ENCODE data around the gene SELENOV. TPM values are rescaled to one million over a fixed set of nuclear protein-coding genes. Genes with fewer than 3 reads are reported as not detected.
"Not testable (repeated sequence)": the region's sequence is repeated elsewhere in the genome, so short reads cannot be mapped to it uniquely, and the experiment has no call there.

The SELENOV gene
- total RNA-seq, 1 donor from 2014 or later: 0.73 TPM

GRCh38 chr19:39474139-39474620 is 40.8 kb upstream of the SELENOV start:
- Histone ChIP-seq H3K4me3 (no peak overlapping the region), H3K27me3 (no peaks in the 10 kb centered on the region), H3K9me3 (ENCODE audit: low read depth) (no peaks in the 10 kb centered on the region), H3F3A (ENCODE audit: low read depth) (peaks cover 12% of the 10 kb centered on the region), H3K4me1 (no peaks in the 10 kb centered on the region), H3K79me2 (ENCODE audit: low read depth) (no peaks in the 10 kb centered on the region), H3K36me3 (no peaks in the 10 kb centered on the region), H3K9ac (no peak overlapping the region), H3K27ac (no peak overlapping the region), H4K20me1 (ENCODE audit: low read depth) (no peaks in the 10 kb centered on the region), H2AFZ (replicated peaks) (no peak overlapping the region), H3K4me2 (no peak overlapping the region)
- peak; percentile 77 for DNase-seq (ENCODE audit: low spot score)
- Mint-ChIP-seq H3K27me3 (ENCODE audit: insufficient read depth, low read depth) (peaks cover 4% of the 10 kb centered on the region), H3K4me3 (no peak overlapping the region), H3K36me3 (peaks cover 30% of the 10 kb centered on the region), H3K4me1 (no peaks in the 10 kb centered on the region), H3K27ac (no peak overlapping the region), H3K9me3 (no peaks in the 10 kb centered on the region)
- TF ChIP-seq CTCF (IDR thresholded peaks at IDR 0.05): peak; percentile 91
- TF ChIP-seq EZH2 (IDR thresholded peaks at IDR 0.05): no peak
- no peak for TF ChIP-seq EZH2phosphoT487 (IDR thresholded peaks at IDR 0.05)

GRCh38 chr19:39475748-39476147 is 39.2 kb upstream of the SELENOV start:
- no peak for DNase-seq (ENCODE audit: low spot score)
- TF ChIP-seq CTCF (IDR thresholded peaks at IDR 0.05) (no peak), EZH2phosphoT487 (IDR thresholded peaks at IDR 0.05) (no peak), EZH2 (IDR thresholded peaks at IDR 0.05) (no peak)
- H3K4me3 ChIP-seq: no peak overlapping the region
- H3K27ac ChIP-seq: no peak overlapping the region
- H3K79me2 ChIP-seq (ENCODE audit: low read depth): peaks cover under 1% of the 10 kb centered on the region
- H3K27me3 ChIP-seq: no peaks in the 10 kb centered on the region
- Mint-ChIP-seq H3K4me1 (peaks cover 12% of the 10 kb centered on the region), H3K9me3 (no peaks in the 10 kb centered on the region), H3K27ac (no peak overlapping the region), H3K36me3 (peaks cover 21% of the 10 kb centered on the region), H3K4me3 (no peak overlapping the region), H3K27me3 (ENCODE audit: insufficient read depth, low read depth) (peaks cover 4% of the 10 kb centered on the region)
- H3K9me3 ChIP-seq (ENCODE audit: low read depth): no peaks in the 10 kb centered on the region
- H3K4me1 ChIP-seq: peaks cover 10% of the 10 kb centered on the region
- H3F3A ChIP-seq (ENCODE audit: low read depth): peaks cover 25% of the 10 kb centered on the region
- no peak overlapping the region for H3K4me2 ChIP-seq
- H3K9ac ChIP-seq: no peak overlapping the region
- no peaks in the 10 kb centered on the region for H4K20me1 ChIP-seq (ENCODE audit: low read depth)
- H2AFZ ChIP-seq (replicated peaks): no peak overlapping the region
- H3K36me3 ChIP-seq: no peaks in the 10 kb centered on the region

GRCh38 chr19:39479319-39479801 is 35.6 kb upstream of the SELENOV start:
- not testable (repeated sequence) for H3K9me3 ChIP-seq (ENCODE audit: low read depth); H3K27me3 Mint-ChIP-seq (ENCODE audit: insufficient read depth, low read depth); H3K27ac ChIP-seq; H3K27me3 ChIP-seq; DNase-seq (ENCODE audit: low spot score); H4K20me1 ChIP-seq (ENCODE audit: low read depth); H3K9me3 Mint-ChIP-seq; H2AFZ ChIP-seq (replicated peaks); H3K36me3 ChIP-seq; H3K4me3 ChIP-seq; H3K9ac ChIP-seq
- Mint-ChIP-seq H3K4me1 (peaks cover 26% of the 10 kb centered on the region), H3K27ac (peak overlapping the region; percentile 30), H3K4me3 (peak overlapping the region; percentile 91), H3K36me3 (peaks cover 14% of the 10 kb centered on the region)
- peaks cover 26% of the 10 kb centered on the region for H3K79me2 ChIP-seq (ENCODE audit: low read depth)
- peak overlapping the region; percentile 88 for H3K4me2 ChIP-seq
- H3F3A ChIP-seq (ENCODE audit: low read depth): peaks cover 25% of the 10 kb centered on the region
- H3K4me1 ChIP-seq: peaks cover 16% of the 10 kb centered on the region

- Mint-ChIP-seq H3K9me3 (no peaks in the 10 kb centered on the region), H3K4me1 (peaks cover 26% of the 10 kb centered on the region), H3K4me3 (peak overlapping the region; percentile 91), H3K36me3 (peaks cover 10% of the 10 kb centered on the region), H3K27ac (peak overlapping the region; percentile 30), H3K27me3 (ENCODE audit: insufficient read depth, low read depth) (no peaks in the 10 kb centered on the region)
- DNase-seq (ENCODE audit: low spot score): no peak
- Histone ChIP-seq H3K4me3 (peak overlapping the region; percentile 99), H3K9ac (no peak overlapping the region), H4K20me1 (ENCODE audit: low read depth) (peaks cover 6% of the 10 kb centered on the region), H3K4me2 (peak overlapping the region; percentile 88), H3K27ac (no peak overlapping the region), H3K4me1 (peaks cover 16% of the 10 kb centered on the region), H3K27me3 (no peaks in the 10 kb centered on the region), H3F3A (ENCODE audit: low read depth) (peaks cover 25% of the 10 kb centered on the region), H2AFZ (replicated peaks) (peak overlapping the region; percentile 80), H3K79me2 (ENCODE audit: low read depth) (peaks cover 26% of the 10 kb centered on the region), H3K9me3 (ENCODE audit: low read depth) (no peaks in the 10 kb centered on the region), H3K36me3 (no peaks in the 10 kb centered on the region)
- no peak for TF ChIP-seq CTCF (IDR thresholded peaks at IDR 0.05)
- no peak for TF ChIP-seq EZH2phosphoT487 (IDR thresholded peaks at IDR 0.05)
- no peak for TF ChIP-seq EZH2 (IDR thresholded peaks at IDR 0.05)
Measured at GRCh38 chr19:39479916-39480315, 35.0 kb upstream of the SELENOV start.
